ENCODE results near the gene BLTP3B. TPM values are rescaled to one million over a fixed set of nuclear protein-coding genes. Genes with fewer than 3 reads are reported as not detected.

The BLTP3B gene
- total RNA-seq, 4 donors from 2014 or later: 30.2 to 42.0 (median 41.2) TPM

GRCh38 chr12:100153131-100153530 lies 10.5 kb upstream of the BLTP3B start:
- no peaks in the 10 kb centered on the region for H3K36me3 ChIP-seq
- TF ChIP-seq EP300 (IDR thresholded peaks at IDR 0.05) (no peak), POLR2A (IDR thresholded peaks at IDR 0.05) (no peak)
- TF ChIP-seq, protein P1, sequence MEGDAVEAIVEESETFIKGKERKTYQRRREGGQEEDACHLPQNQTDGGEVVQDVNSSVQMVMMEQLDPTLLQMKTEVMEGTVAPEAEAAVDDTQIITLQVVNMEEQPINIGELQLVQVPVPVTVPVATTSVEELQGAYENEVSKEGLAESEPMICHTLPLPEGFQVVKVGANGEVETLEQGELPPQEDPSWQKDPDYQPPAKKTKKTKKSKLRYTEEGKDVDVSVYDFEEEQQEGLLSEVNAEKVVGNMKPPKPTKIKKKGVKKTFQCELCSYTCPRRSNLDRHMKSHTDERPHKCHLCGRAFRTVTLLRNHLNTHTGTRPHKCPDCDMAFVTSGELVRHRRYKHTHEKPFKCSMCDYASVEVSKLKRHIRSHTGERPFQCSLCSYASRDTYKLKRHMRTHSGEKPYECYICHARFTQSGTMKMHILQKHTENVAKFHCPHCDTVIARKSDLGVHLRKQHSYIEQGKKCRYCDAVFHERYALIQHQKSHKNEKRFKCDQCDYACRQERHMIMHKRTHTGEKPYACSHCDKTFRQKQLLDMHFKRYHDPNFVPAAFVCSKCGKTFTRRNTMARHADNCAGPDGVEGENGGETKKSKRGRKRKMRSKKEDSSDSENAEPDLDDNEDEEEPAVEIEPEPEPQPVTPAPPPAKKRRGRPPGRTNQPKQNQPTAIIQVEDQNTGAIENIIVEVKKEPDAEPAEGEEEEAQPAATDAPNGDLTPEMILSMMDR (IDR thresholded peaks at IDR 0.05): no peak
- DNase-seq (ENCODE audit: low spot score in 2 of 2): no peak
- no peaks in the 10 kb centered on the region for H3K27me3 ChIP-seq
- 89 to 94% methylated on average over 9 to 10 of the region's 10 CpGs for WGBS, 2 donors
- H3K27ac ChIP-seq: no peak overlapping the region
- no peaks in the 10 kb centered on the region for H3K4me1 ChIP-seq
- H3K4me3 ChIP-seq: no peak overlapping the region
- H3K9me3 ChIP-seq: no peaks in the 10 kb centered on the region

GRCh38 chr12:100151769-100152168 lies 9.1 kb upstream of the BLTP3B start:
- TF ChIP-seq POLR2A (IDR thresholded peaks at IDR 0.05) (no peak), EP300 (IDR thresholded peaks at IDR 0.05) (no peak)
- TF ChIP-seq, protein P1 (IDR thresholded peaks at IDR 0.05): no peak
- WGBS, 2 donors: 92 to 94% methylated on average over 2 of the region's 2 CpGs
- H3K4me3 ChIP-seq: no peak overlapping the region
- H3K36me3 ChIP-seq: no peaks in the 10 kb centered on the region
- DNase-seq (ENCODE audit: low spot score in 2 of 2): no peak
- H3K27ac ChIP-seq: no peak overlapping the region
- no peaks in the 10 kb centered on the region for H3K4me1 ChIP-seq
- no peaks in the 10 kb centered on the region for H3K9me3 ChIP-seq
- no peaks in the 10 kb centered on the region for H3K27me3 ChIP-seq

- Histone ChIP-seq H3K27ac (no peak overlapping the region), H3K4me3 (no peak overlapping the region), H3K27me3 (no peaks in the 10 kb centered on the region), H3K9me3 (no peaks in the 10 kb centered on the region), H3K36me3 (peaks cover 0 to 6% (median 0%) of the 10 kb centered on the region in 3 donors), H3K4me1 (peaks cover 0 to 8% (median 5%) of the 10 kb centered on the region in 4 donors)
- TF ChIP-seq POLR2A (IDR thresholded peaks at IDR 0.05): no peak
- TF ChIP-seq, protein P1 (IDR thresholded peaks at IDR 0.05): no peak
- no peak for TF ChIP-seq EP300 (IDR thresholded peaks at IDR 0.05)
- WGBS, 2 donors: 98 to 99% methylated on average over 2 of the region's 2 CpGs
- DNase-seq (ENCODE audit: low spot score in 2 of 2): no peak
Observed at GRCh38 chr12:100146252-100146651, 3.6 kb upstream of the BLTP3B start.

GRCh38 chr12:100145643-100146042 lies 3.0 kb upstream of the BLTP3B start:
- Histone ChIP-seq H3K27ac (no peak overlapping the region), H3K9me3 (no peaks in the 10 kb centered on the region), H3K4me3 (no peak overlapping the region), H3K36me3 (peaks cover 0 to 6% (median 0%) of the 10 kb centered on the region in 3 donors), H3K4me1 (peaks cover 0 to 14% (median 6%) of the 10 kb centered on the region in 4 donors), H3K27me3 (no peaks in the 10 kb centered on the region)
- TF ChIP-seq, protein P1 (IDR thresholded peaks at IDR 0.05): no peak
- TF ChIP-seq EP300 (IDR thresholded peaks at IDR 0.05): no peak
- TF ChIP-seq POLR2A (IDR thresholded peaks at IDR 0.05): no peak
- no peak for DNase-seq (ENCODE audit: low spot score in 2 of 2)
- WGBS, 2 donors: 88 to 90% methylated on average over 7 of the region's 7 CpGs

DNA sequence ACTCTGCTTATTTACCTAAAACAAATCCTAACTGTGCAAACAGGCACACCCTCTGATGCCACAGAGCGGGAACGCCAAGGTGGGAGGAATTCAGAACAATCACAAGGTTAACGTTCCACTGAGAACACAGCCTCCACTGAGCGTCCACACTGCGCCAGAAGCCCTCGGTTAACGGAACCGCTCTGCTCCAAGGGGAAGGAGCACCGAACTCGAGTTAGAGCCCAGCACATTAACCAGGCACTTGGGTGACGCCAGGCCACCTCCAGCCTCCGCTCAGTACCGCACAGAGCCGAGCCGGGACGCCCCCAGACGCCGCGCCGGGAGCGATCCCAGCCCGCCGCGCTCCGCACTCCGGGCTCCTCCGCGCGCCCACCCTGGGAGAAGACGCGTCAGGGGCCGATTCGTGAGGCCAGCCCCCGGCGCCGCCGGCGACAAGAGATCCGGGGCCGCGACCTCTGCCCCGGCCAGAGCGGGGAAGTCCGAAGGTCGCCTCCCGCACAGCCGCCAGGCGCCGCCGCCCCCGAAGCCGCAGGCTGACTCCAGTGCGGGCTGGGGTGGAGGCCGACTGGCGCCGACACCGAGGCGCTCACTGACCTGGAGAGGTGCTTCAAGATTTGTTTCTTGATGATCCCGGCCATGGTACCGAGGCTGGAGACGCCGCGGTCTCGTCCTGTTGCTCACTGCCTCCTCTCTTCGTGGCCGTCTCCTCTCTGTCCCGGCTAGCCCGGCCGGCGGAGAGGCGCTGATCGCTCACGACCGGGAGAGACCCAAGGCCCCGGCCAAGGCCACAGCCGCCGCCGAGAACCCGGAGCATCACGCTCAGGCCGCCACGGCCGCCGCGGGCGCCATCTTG lies 450 bp downstream of the BLTP3B start:
- peak in 1 of 2 donors; percentile 49 for DNase-seq (ENCODE audit: low spot score in 2 of 2)
- Histone ChIP-seq H3K9me3 (no peaks in the 10 kb centered on the region), H3K27ac (peak overlapping the region; percentile 95 to 100 (median 99)), H3K4me1 (peaks cover 0 to 44% (median 17%) of the 10 kb centered on the region in 4 donors), H3K36me3 (peaks cover 0 to 6% (median 0%) of the 10 kb centered on the region in 3 donors), H3K4me3 (peak overlapping the region; percentile 80 to 99 (median 97)), H3K27me3 (no peaks in the 10 kb centered on the region)
- TF ChIP-seq EP300 (IDR thresholded peaks at IDR 0.05) (peak in 1 of 2 donors; percentile 90), POLR2A (IDR thresholded peaks at IDR 0.05) (peak; percentile 36 to 85)
- TF ChIP-seq, protein P1 (IDR thresholded peaks at IDR 0.05): peak in 2 of 5 experiments; percentile 21 to 26
- 1 to 2% methylated on average over 26 to 56 of the region's 86 CpGs for WGBS, 2 donors
